HG02970 (cell line): ENCODE measurements around the gene DSCAML1.

ENCODE experiments used
- ATAC-seq: cut with Tn5 transposase; IDR thresholded peaks from one replicate; pipeline ENCODE4 v1.9.1; 2021; ENCODE audit warnings: mild to moderate bottlenecking, moderate library complexity, moderate number of reproducible peaks; ENCODE audit not compliant: unreplicated experiment, low FRiP score

The DSCAML1 gene

DNA sequence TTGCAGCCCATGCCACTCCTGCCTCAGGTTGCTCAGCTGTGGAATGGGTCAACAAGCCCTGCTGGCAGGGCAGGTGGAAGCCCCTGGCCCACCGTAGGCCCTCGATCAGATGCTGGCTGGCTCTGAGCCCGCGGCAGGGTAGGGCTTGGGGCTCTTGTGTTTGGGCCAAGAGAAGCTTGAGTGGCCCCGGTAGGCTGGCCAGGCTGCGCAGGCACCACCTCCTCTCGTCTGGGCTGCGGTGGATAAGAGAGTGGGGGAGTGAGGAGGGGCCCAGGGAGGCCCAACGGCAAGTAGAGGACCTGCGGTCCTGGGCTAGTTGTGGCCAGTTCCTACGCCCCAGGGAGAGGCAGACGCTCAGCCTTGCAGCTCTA is 354.2 kb downstream of the DSCAML1 start:
- ATAC-seq, result no peak

DNA sequence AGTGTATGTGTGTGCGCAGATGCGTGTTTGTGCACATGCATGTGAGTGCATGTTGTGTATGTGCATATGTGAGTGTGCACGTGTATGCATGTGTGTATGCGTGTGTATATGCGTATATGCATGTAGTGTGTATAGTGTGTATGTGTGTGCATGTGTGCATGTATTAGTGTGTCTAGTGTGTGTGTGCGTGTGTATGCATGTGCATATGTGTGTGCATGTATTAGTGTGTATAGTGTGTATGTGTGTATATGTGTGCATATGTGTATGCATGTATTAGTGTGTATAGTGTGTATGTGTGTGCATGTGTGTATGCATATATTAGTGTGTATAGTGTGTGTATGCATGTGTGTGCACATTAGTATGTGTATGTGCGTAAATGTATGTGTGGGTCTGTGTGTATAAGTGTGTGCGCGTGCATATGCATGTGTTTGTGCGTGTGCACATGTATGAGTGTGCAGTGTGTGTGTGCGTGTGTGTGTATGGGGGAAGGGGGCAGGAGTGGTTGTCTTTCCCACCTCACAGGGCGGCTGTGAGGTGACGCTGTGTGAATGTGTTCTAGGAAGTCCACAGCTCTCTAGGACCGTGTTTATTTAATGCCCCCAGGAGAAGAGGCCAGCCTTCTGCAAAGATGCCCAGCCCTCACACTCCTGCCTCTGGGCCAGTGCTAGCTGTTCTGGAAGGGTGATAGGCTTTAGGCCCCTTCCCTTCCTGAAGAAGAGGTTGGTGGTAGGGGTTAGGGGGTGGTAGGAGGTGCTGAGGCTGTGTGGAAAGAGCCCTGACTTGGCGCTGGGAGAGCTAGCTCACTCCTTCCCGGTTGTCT is 354.8 kb downstream of the DSCAML1 start:
- no peak for ATAC-seq

- ATAC-seq, result no peak
These were observed 355.7 kb downstream of the DSCAML1 start for GRCh38 chr11:117441146-117441975.

DNA sequence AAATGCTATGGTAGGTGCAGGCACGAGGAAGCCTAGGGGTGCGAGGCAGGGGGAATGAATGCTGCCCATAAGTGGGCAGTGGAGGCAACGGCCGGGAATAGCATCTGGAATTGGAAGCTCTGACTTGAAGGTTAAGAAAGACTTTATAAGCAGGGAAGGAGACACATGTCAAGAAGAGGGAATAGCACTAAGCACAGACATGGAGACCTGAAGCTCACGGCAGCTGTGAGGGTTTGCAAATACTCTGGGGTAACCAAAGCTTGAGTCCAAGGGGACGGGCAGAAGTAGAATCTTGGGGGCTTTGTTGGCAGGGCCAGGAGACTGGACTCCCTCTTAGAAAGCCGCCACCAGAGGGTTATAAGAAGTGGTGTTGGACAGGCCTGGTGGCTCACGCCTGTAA is 356.8 kb downstream of the DSCAML1 start:
- ATAC-seq, result no peak

DNA sequence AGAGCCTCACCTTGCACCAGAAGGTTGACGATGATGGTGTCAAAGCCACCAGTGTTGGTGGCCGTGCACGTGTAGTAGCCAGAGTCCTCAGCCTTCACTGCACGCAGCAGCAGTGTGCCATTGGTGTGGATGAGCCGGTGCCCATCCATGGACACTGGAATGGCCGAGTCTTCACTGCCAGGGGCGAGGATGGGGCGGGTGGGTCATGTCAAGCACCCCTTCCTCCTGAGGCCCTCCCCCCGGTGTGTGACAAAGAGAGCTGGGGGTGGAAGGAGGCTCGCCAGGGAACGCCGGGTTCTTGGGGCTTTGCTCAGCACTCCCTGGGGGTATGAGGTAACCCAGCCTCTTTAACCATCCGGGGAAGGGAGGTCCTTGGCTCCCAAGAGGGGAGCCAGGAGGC is 357.8 kb downstream of the DSCAML1 start:
- ATAC-seq, result no peak

GRCh38 chr11:117438371-117439000 is 358.5 kb downstream of the DSCAML1 start:
- no peak for ATAC-seq

GRCh38 chr11:117437791-117438130 is 359.3 kb downstream of the DSCAML1 start:
- no peak for ATAC-seq

DNA sequence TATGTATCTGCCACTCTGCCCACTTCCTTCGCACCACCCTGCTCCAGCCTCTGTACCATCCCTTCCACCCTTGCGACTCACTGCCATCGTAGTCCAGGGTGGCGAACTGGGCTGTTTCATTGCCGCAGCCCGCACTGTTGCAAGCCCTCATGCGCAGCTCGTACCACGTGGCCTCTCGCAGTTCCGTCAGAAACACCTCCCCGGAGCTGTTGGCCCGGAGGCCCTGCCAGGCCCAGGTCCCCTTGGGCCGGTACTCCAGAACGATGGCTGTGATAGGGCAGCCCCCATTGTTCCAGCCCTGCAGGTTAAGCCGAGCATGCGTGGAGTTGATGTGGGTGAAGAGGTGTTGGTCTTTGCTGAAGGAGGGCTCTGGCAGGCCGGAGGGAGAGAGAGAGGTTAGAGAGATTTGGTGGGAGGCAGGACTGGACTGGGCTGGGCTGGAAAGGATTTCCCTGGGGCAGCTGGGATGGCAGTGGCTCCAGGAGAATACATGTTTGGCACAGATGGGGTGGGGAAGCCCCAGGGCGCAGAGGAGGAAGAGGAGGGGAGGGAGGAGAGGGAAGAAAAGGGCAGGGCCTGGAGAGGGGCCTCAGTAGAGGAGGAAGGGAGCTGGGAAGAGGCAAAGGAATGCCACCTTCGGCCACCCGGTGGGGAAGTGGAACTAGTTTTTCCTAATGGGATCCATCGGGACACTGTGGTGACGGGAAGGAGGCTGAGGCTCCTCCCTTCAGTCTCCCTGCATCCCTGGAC is 359.8 kb downstream of the DSCAML1 start:
- no peak for ATAC-seq

GRCh38 chr11:117435326-117435725 is 361.7 kb downstream of the DSCAML1 start:
- ATAC-seq, result no peak

- ATAC-seq, result no peak
These were observed 362.5 kb downstream of the DSCAML1 start for GRCh38 chr11:117434481-117434880.

DNA sequence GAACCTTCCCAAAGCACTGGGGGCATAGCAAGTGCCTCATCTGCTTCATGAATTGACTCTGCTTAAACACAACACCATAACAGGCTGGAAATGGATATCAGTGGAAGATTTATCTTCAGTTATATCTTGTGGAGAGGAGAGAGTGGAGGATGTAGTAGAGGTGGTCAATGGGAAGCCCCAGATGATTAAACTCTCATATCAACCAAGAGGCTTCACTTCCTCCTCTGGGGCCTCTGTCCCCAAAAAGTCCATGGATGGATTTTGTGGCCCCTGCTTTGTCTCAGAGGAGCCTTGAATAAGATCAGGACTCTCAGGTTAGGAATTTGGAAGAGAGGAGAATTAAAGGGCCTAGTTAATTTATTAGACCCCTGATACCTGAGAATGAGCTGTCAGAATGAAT is 363.3 kb downstream of the DSCAML1 start:
- ATAC-seq, result no peak

- ATAC-seq, result no peak
These were observed 365.6 kb downstream of the DSCAML1 start for GRCh38 chr11:117431436-117431835.

DNA sequence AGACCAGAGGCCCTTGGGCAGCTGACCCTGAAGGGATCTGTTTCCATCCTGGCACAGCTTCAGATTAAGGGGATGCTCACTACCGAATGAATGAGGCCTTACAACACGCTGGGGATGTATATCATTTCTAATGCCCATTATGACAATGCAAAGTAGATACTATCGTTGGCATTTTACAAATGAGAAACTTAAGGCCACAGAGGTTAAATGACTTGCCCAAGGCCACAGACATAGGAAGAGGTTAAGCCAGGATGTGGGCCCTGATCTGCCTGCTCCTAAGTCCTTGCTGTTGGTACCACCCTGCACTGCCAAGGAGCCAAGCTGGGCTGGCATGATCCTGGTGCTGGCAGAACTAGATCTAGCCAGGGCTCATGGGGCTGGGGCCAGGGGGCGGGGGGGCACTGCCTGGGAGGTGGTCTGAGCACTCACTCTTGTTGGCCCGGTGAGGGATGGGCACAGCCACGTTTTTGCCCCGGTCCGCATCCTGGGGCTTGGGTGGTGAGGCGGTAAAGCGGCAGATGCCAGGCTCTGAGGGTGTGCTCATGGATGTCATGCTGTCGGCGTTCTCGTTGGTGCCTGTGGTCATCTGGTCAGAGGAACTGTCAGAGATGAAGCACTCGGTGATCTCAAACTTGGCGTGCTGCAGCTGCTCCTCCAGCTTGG is 366.6 kb downstream of the DSCAML1 start:
- ATAC-seq, result no peak

GRCh38 chr11:117428856-117429229 is 368.2 kb downstream of the DSCAML1 start:
- no peak for ATAC-seq

DNA sequence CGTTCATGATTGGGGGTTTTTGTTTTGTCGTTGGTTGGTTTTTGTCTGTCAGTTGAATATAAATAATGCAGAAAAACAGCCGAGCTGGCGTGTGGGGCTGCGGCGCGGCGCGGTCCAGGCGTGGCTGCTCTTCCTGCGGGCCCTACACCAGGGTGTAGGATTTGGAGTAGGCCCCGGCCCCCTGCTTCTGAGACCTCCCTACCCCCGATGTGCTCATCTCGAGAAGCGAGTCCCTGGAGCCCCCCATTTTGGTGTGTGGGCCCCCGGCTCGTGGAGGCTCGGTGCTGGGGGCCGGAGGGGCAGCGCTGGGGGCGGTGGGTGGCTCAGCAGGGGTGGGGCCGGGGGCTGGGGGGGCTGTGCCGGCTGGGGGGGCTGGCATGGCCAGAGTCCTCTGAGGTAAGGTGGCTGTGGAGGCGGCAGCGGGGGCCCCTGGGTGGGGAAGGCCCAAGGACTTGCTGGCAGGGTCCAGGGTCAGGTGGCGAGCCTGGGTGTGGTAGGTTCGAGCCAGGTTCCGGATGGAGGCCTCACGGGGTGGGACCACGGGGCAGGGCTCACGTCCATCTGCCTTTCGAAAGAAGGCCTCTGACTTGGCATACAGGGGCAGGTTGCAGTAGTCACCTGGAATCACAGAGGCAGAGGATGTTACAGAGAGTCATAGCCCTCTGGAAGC is 368.7 kb downstream of the DSCAML1 start:
- ATAC-seq, result no peak

GRCh38 chr11:117427356-117427874 is 369.6 kb downstream of the DSCAML1 start:
- no peak for ATAC-seq

DNA sequence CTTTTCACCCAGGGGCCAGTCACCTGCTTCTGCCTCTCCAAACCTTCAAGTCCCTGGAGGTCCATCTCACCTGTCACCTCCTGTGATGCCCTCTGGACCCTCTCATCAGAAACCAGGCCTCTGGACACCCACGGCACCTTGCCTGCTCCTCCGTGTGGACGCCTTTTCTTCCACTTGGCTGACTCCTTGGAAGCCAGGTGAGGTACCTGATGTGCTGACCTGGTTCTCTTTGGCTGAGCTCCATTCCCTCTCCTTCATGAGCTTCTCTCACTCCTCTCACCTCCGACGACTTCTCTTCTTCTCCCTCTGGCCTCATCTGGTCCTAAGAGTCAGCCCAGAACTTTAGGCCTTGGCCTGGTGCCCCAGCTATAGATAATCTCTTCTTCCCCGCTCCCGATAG is 370.1 kb downstream of the DSCAML1 start:
- ATAC-seq, result no peak

DNA sequence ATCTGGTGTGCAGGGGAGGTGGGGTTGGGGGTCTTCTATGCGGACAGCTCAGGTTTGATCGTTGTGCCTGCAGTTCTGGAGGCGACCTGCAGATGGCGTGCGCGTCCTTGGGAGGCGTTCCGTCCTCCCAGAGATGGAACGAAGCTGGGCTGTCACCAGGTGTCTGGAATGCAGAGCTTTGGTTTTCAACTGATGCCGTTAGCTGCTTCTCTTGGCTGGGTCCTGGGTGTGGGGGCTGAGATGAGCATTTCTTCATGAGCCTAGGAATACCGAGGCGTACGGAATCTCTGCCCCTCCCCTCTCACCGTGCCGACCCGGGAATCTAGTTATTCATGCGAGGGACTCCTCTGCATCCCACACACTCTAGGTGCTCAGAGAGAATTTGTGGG is 370.7 kb downstream of the DSCAML1 start:
- no peak for ATAC-seq

DNA sequence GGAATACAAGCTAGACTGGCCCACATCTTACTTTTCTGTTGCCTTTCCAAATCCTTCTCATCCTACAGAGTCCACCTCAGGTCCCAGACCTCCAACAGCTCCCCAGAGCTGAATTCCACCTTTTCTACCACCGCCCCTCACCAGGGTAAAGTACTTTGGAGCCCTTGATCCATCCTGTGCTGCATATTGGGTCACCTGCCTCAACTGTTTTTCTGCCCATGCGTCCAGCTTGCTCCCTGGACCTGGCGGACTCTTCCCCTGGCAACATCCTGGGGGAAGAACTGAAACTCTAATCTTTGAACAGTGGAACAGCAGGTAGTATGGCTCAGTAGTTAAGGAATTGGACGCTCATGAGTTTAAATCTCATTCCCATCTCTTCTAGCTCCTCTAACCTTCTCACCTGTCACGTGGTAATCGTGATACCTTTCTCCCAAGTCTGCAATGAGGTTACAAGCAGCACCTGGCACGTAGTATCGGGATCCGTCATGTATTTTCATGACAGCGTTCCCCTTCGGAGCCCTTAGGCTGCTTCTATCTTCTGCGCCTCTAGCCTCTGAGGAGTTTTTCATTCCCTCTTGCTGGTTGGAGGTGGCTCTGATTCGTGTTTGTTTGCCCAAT is 371.2 kb downstream of the DSCAML1 start:
- ATAC-seq, result no peak
